ENCODE results near the gene TOB2.

- TF ChIP-seq CTCF (IDR thresholded peaks at IDR 0.05) (no peak), POLR2A (IDR thresholded peaks at IDR 0.05) (no peak)
Measured at GRCh38 chr22:41446057-41446501, 522 bp downstream of the TOB2 start.
